Naive thymus-derived CD8-positive, alpha-beta T cell (primary cell): ENCODE measurements around the gene C1orf35. TPM values are rescaled to one million over a fixed set of nuclear protein-coding genes. Genes with fewer than 3 reads are reported as not detected.

Experiments used
- ATAC-seq, 2 donors: fragments of 150-1000 bp; cut with Tn5 transposase in 1 of 2; sonication (Bioruptor Pico), chemical (Tn5 transposase) in 1 of 2; 1 replicate in 1 of 2; 2 replicates in 1 of 2; pipeline ENCODE4 v1.10.0; 2021; ENCODE audit warnings: mild to moderate bottlenecking in 2 of 2, moderate library complexity in 2 of 2
- POLR2A ChIA-PET: fragments of 350-600 bp; sonication (Branson Sonifier 250); formaldehyde crosslinking; loops from one replicate; lab custom pipeline; 2021; ENCODE audit warnings: antibody characterized with exemption; lab: Charles Lee
- DNase-seq, 10 donors: peaks; one replicate each; pipeline versions ENCODE4 v3.0.0 to v3.0.0-alpha.2; 2020 to 2022
- H3K27ac Mint-ChIP-seq, 10 donors: one replicate each; pipeline ENCODE4 v1.8.0; 2020 to 2022; ENCODE audit warnings: mild to moderate bottlenecking in 10 of 10, mixed read lengths in 10 of 10, moderate library complexity in 4 of 10, inconsistent platforms in 1 of 10
- H3K27me3 Mint-ChIP-seq, 5 donors: one replicate each; pipeline ENCODE4 v1.8.0; 2021 to 2022; ENCODE audit warnings: mixed read lengths in 5 of 5
- H3K36me3 Mint-ChIP-seq, 3 donors: one replicate each; pipeline ENCODE4 v1.8.0; 2020 to 2022; ENCODE audit warnings: mixed read lengths in 3 of 3, mild to moderate bottlenecking in 2 of 3, inconsistent platforms in 1 of 3
- H3K4me1 Mint-ChIP-seq, 4 donors: one replicate each; pipeline ENCODE4 v1.8.0; 2021 to 2022; ENCODE audit warnings: mixed read lengths in 4 of 4
- H3K4me3 Mint-ChIP-seq, 10 donors: one replicate each; pipeline ENCODE4 v1.8.0; 2020 to 2022; ENCODE audit warnings: mild to moderate bottlenecking in 10 of 10, mixed read lengths in 10 of 10, moderate library complexity in 6 of 10, inconsistent platforms in 1 of 10
- H3K9me3 Mint-ChIP-seq, 9 donors: one replicate each; pipeline ENCODE4 v1.8.0; 2020 to 2022; ENCODE audit warnings: mixed read lengths in 9 of 9, mild to moderate bottlenecking in 3 of 9, inconsistent platforms in 1 of 9, moderate library complexity in 1 of 9
- polyA plus RNA-seq, 3 donors: library from polyadenylated mRNA; unstranded; fragments of 300-500 nt; fragmentation: Illumina TruSeq; gene quantifications; one replicate each; pipeline ENCODE4 v1.2.3, GENCODE V29; 2021
- total RNA-seq, 8 experiments: library from RNA in 2 of 8; stranded (reverse) in 2 of 8; gene quantifications; one replicate each; pipeline ENCODE4 v1.2.3 and lab custom pipeline; 2021 to 2026

Gene C1orf35
- total and polyA plus RNA-seq, 5 experiments from 2014 or later: 12.9 to 28.1 (median 25.6) TPM

- H3K9me3 Mint-ChIP-seq: no peaks in the 10 kb centered on the region
- POLR2A ChIA-PET: interaction anchor here (0.8 to 2.6 kb wide), 5 partner anchors 23 to 58 kb away, joined by 3 to 11 read pairs (median 4); partner anchors contain the start of genes ARF1, GUK1 and IBA57
- peak overlapping the region; percentile 88 to 98 (median 94) for H3K4me3 Mint-ChIP-seq
- no peak for ATAC-seq
- H3K27ac Mint-ChIP-seq: peak overlapping the region; percentile 56 to 99 (median 97)
- H3K36me3 Mint-ChIP-seq: peaks cover 0 to 13% (median 0%) of the 10 kb centered on the region in 3 donors
- no peak for DNase-seq
- H3K27me3 Mint-ChIP-seq: peaks cover 0 to 1% (median 0%) of the 10 kb centered on the region in 5 donors
- H3K4me1 Mint-ChIP-seq: peaks cover 13 to 44% (median 40%) of the 10 kb centered on the region in 4 donors
Observed at GRCh38 chr1:228107636-228108035, 4.5 kb upstream of the C1orf35 start.

- DNase-seq: no peak
- Mint-ChIP-seq H3K4me3 (peak overlapping the region in 7 of 10 donors; percentile 0 to 94 (median 22)), H3K4me1 (peaks cover 13 to 46% (median 42%) of the 10 kb centered on the region in 4 donors), H3K36me3 (peaks cover 0 to 13% (median 0%) of the 10 kb centered on the region in 3 donors), H3K9me3 (no peaks in the 10 kb centered on the region), H3K27ac (peak overlapping the region in 7 of 10 donors; percentile 20 to 84 (median 65)), H3K27me3 (peaks cover 0 to 1% (median 0%) of the 10 kb centered on the region in 5 donors)
- no peak for ATAC-seq
- POLR2A ChIA-PET: interaction anchor here (0.6 to 2.6 kb wide), 8 partner anchors 15 to 300 kb away, joined by 3 to 11 read pairs (median 4); partner anchors contain the start of genes ARF1, GUK1, IBA57 and TRIM11
Observed at GRCh38 chr1:228106800-228107054, 3.6 kb upstream of the C1orf35 start.

GRCh38 chr1:228105996-228106799 is 3.1 kb upstream of the C1orf35 start:
- no peak for ATAC-seq
- Mint-ChIP-seq H3K27me3 (peaks cover 0 to 1% (median 0%) of the 10 kb centered on the region in 5 donors), H3K4me3 (peak overlapping the region in 7 of 10 donors; percentile 0 to 43 (median 11)), H3K36me3 (peaks cover 0 to 18% (median 0%) of the 10 kb centered on the region in 3 donors), H3K4me1 (peaks cover 17 to 51% (median 47%) of the 10 kb centered on the region in 4 donors), H3K9me3 (no peaks in the 10 kb centered on the region), H3K27ac (peak overlapping the region in 7 of 10 donors; percentile 5 to 84 (median 65))
- DNase-seq: no peak
- POLR2A ChIA-PET: interaction anchor here (0.6 to 2.6 kb wide), 8 partner anchors 14 to 301 kb away, joined by 3 to 11 read pairs (median 4); partner anchors contain the start of genes ARF1, GUK1, IBA57 and TRIM11

GRCh38 chr1:228105270-228105995 is 2.3 kb upstream of the C1orf35 start:
- Mint-ChIP-seq H3K9me3 (no peaks in the 10 kb centered on the region), H3K4me3 (peak overlapping the region in 4 of 10 donors; percentile 20 to 32 (median 27)), H3K4me1 (peaks cover 17 to 51% (median 49%) of the 10 kb centered on the region in 4 donors), H3K36me3 (peaks cover 0 to 20% (median 0%) of the 10 kb centered on the region in 3 donors), H3K27me3 (peaks cover 0 to 1% (median 0%) of the 10 kb centered on the region in 5 donors), H3K27ac (peak overlapping the region in 4 of 10 donors; percentile 15 to 59 (median 28))
- no peak for ATAC-seq
- DNase-seq: no peak
- POLR2A ChIA-PET: interaction anchor here (1.0 to 2.6 kb wide), 3 partner anchors 17 to 60 kb away, joined by 3 to 11 read pairs (median 4); partner anchors contain the start of genes ARF1 and IBA57

GRCh38 chr1:228104526-228105269 is 1.6 kb upstream of the C1orf35 start:
- DNase-seq (no peak), ATAC-seq (no peak)
- POLR2A ChIA-PET: interaction anchor here (1.0 to 2.6 kb wide), 3 partner anchors 16 to 61 kb away, joined by 3 to 11 read pairs (median 7); partner anchors contain the start of genes ARF1 and IBA57
- Mint-ChIP-seq H3K4me1 (peaks cover 14 to 45% (median 42%) of the 10 kb centered on the region in 4 donors), H3K9me3 (no peaks in the 10 kb centered on the region), H3K27ac (peak overlapping the region in 8 of 10 donors; percentile 59 to 98 (median 83)), H3K27me3 (peaks cover 0 to 1% (median 0%) of the 10 kb centered on the region in 5 donors), H3K4me3 (peak overlapping the region; percentile 46 to 98 (median 86)), H3K36me3 (peaks cover 0 to 24% (median 0%) of the 10 kb centered on the region in 3 donors)

- DNase-seq: peak; percentile 45 to 79 (median 60)
- peak; percentile 55 to 61 for ATAC-seq
- H3K9me3 Mint-ChIP-seq: no peaks in the 10 kb centered on the region
- H3K27me3 Mint-ChIP-seq: peaks cover 0 to 1% (median 0%) of the 10 kb centered on the region in 5 donors
- H3K27ac Mint-ChIP-seq: peak overlapping the region in 9 of 10 donors; percentile 25 to 95 (median 88)
- peaks cover 0 to 43% (median 0%) of the 10 kb centered on the region in 3 donors for H3K36me3 Mint-ChIP-seq
- H3K4me3 Mint-ChIP-seq: peak overlapping the region; percentile 65 to 98 (median 80)
- POLR2A ChIA-PET: interaction anchor here (0.5 to 0.7 kb wide), 2 partner anchors 16 to 305 kb away, joined by 3 to 4 read pairs; partner anchors contain the start of gene TRIM11
- peaks cover 10 to 34% (median 32%) of the 10 kb centered on the region in 4 donors for H3K4me1 Mint-ChIP-seq
Observed at GRCh38 chr1:228101994-228102790, 933 bp downstream of the C1orf35 start.

GRCh38 chr1:228101614-228101993 is 1.5 kb downstream of the C1orf35 start:
- Mint-ChIP-seq H3K4me1 (peaks cover 10 to 31% (median 30%) of the 10 kb centered on the region in 4 donors), H3K4me3 (peak overlapping the region; percentile 24 to 98 (median 78)), H3K27me3 (peaks cover 0 to 1% (median 0%) of the 10 kb centered on the region in 5 donors), H3K27ac (peak overlapping the region; percentile 63 to 93 (median 90)), H3K36me3 (peaks cover 0 to 41% (median 0%) of the 10 kb centered on the region in 3 donors), H3K9me3 (no peaks in the 10 kb centered on the region)
- POLR2A ChIA-PET: no interaction called here
- peak in 1 of 10 donors; percentile 61 for DNase-seq
- ATAC-seq: no peak

GRCh38 chr1:228100822-228101613 is 2.1 kb downstream of the C1orf35 start:
- DNase-seq: peak in 1 of 10 donors; percentile 56
- Mint-ChIP-seq H3K27ac (peak overlapping the region; percentile 63 to 93 (median 90)), H3K9me3 (no peaks in the 10 kb centered on the region), H3K27me3 (peaks cover 0 to 1% (median 0%) of the 10 kb centered on the region in 5 donors), H3K36me3 (peaks cover 0 to 40% (median 0%) of the 10 kb centered on the region in 3 donors), H3K4me1 (peaks cover 10 to 34% (median 32%) of the 10 kb centered on the region in 4 donors), H3K4me3 (peak overlapping the region; percentile 24 to 98 (median 78))
- no peak for ATAC-seq
- POLR2A ChIA-PET: interaction anchor here (1.5 kb wide), 1 partner anchor 19 kb away, joined by 3 read pairs; the partner anchor contains the start of gene ARF1

GRCh38 chr1:228099331-228099732 is 3.8 kb downstream of the C1orf35 start:
- POLR2A ChIA-PET: interaction anchor here (0.8 to 2.7 kb wide), 6 partner anchors 9 to 67 kb away, joined by 3 to 14 read pairs (median 4); partner anchors contain the start of genes ARF1, IBA57 and MRPL55
- peaks cover 6 to 50% (median 11%) of the 10 kb centered on the region in 3 donors for H3K36me3 Mint-ChIP-seq

More at GRCh38 chr1:228099331-228099732, 3.8 kb downstream of the C1orf35 start:
- DNase-seq (peak in 1 of 10 donors; percentile 38), ATAC-seq (no peak)
- Mint-ChIP-seq H3K9me3 (peaks cover 0 to 13% (median 7%) of the 10 kb centered on the region in 9 donors), H3K27ac (peak overlapping the region in 6 of 10 donors; percentile 17 to 93 (median 49)), H3K4me3 (no peak overlapping the region), H3K4me1 (peaks cover 20 to 47% (median 45%) of the 10 kb centered on the region in 4 donors), H3K27me3 (peaks cover 0 to 1% (median 0%) of the 10 kb centered on the region in 5 donors)
